ENCODE measurements around the gene QSOX1. TPM values are rescaled to one million over a fixed set of nuclear protein-coding genes. Genes with fewer than 3 reads are reported as not detected.
A peak's percentile ranks its signal among the peaks of the same experiment; 100 is the strongest.
"Not testable (repeated sequence)": the region's sequence is repeated elsewhere in the genome, so short reads cannot be mapped to it uniquely, and the experiment has no call there.

QSOX1 gene
- total RNA-seq, 4 donors from 2014 or later: 34.9 to 72.3 (median 51.5) TPM

- no peaks in the 10 kb centered on the region for H3K4me1 ChIP-seq
- no peak for DNase-seq
- TF ChIP-seq POLR2A (IDR thresholded peaks at IDR 0.05): no peak
- no peak for TF ChIP-seq CTCF (IDR thresholded peaks at IDR 0.05)
- no peak overlapping the region for H3K4me3 ChIP-seq
- no peaks in the 10 kb centered on the region for H3K9me3 ChIP-seq
- H3K36me3 ChIP-seq: peaks cover 0 to 8% (median 0%) of the 10 kb centered on the region in 3 donors
- no peak overlapping the region for H3K27ac ChIP-seq
- H3K27me3 ChIP-seq: no peaks in the 10 kb centered on the region
Measured at GRCh38 chr1:180201451-180202200, 47.0 kb downstream of the QSOX1 start.

- not testable (repeated sequence) for H3K9me3 ChIP-seq, H3K4me3 ChIP-seq, H3K4me1 ChIP-seq, H3K27me3 ChIP-seq, H3K36me3 ChIP-seq, H3K27ac ChIP-seq, DNase-seq
Measured at GRCh38 chr1:180202588-180202987, 47.9 kb downstream of the QSOX1 start.

GRCh38 chr1:180204231-180204630 lies 49.6 kb downstream of the QSOX1 start:
- Histone ChIP-seq H3K36me3 (no peaks in the 10 kb centered on the region), H3K4me1 (no peaks in the 10 kb centered on the region), H3K27me3 (no peaks in the 10 kb centered on the region), H3K27ac (no peak overlapping the region), H3K9me3 (no peaks in the 10 kb centered on the region), H3K4me3 (no peak overlapping the region)
- TF ChIP-seq POLR2A (IDR thresholded peaks at IDR 0.05): no peak
- no peak for TF ChIP-seq CTCF (IDR thresholded peaks at IDR 0.05)
- DNase-seq: peak in 1 of 3 donors; percentile 37

- Histone ChIP-seq H3K4me1 (no peaks in the 10 kb centered on the region), H3K27ac (no peak overlapping the region), H3K9me3 (no peaks in the 10 kb centered on the region), H3K36me3 (no peaks in the 10 kb centered on the region), H3K4me3 (no peak overlapping the region), H3K27me3 (no peaks in the 10 kb centered on the region)
- TF ChIP-seq POLR2A (IDR thresholded peaks at IDR 0.05) (no peak), CTCF (IDR thresholded peaks at IDR 0.05) (no peak)
- DNase-seq: peak in 1 of 3 donors; percentile 11
Measured at GRCh38 chr1:180206581-180206980, 51.9 kb downstream of the QSOX1 start.

GRCh38 chr1:180208264-180208663 lies 53.6 kb downstream of the QSOX1 start:
- no peak overlapping the region for H3K27ac ChIP-seq
- no peak overlapping the region for H3K4me3 ChIP-seq
- peak in 1 of 3 donors; percentile 18 for DNase-seq
- no peaks in the 10 kb centered on the region for H3K4me1 ChIP-seq
- H3K9me3 ChIP-seq: no peaks in the 10 kb centered on the region
- no peaks in the 10 kb centered on the region for H3K36me3 ChIP-seq
- H3K27me3 ChIP-seq: no peaks in the 10 kb centered on the region
- no peak for TF ChIP-seq CTCF (IDR thresholded peaks at IDR 0.05)
- no peak for TF ChIP-seq POLR2A (IDR thresholded peaks at IDR 0.05)

- no peaks in the 10 kb centered on the region for H3K36me3 ChIP-seq
- H3K9me3 ChIP-seq: no peaks in the 10 kb centered on the region
- H3K27ac ChIP-seq: no peak overlapping the region
- H3K4me1 ChIP-seq: no peaks in the 10 kb centered on the region
- H3K4me3 ChIP-seq: no peak overlapping the region
- no peaks in the 10 kb centered on the region for H3K27me3 ChIP-seq
- TF ChIP-seq POLR2A (IDR thresholded peaks at IDR 0.05) (no peak), CTCF (IDR thresholded peaks at IDR 0.05) (no peak)
- DNase-seq: peak in 1 of 3 donors; percentile 7
Measured at GRCh38 chr1:180210008-180210620, 55.4 kb downstream of the QSOX1 start.

Measured in Peyer's patch (tissue), 4 donors.